Brain microvascular endothelial cell (primary cell): ENCODE measurements around the gene ANO10.

Experiments used
- DNase-seq: peaks from one replicate; pipeline ENCODE4 v3.0.0-alpha.2; 2020
- H3K27ac ChIP-seq: fragments of 250-450 bp; sonication (Bioruptor Pico); 2 replicates; pipeline ENCODE4 v1.5.1; 2020; ENCODE audit warnings: mild to moderate bottlenecking, moderate library complexity
- H3K27me3 ChIP-seq: fragments of 250-450 bp; sonication (Bioruptor Pico); replicated peaks from 2 replicates; pipeline ENCODE4 v1.5.1; 2020; ENCODE audit warnings: mild to moderate bottlenecking
- H3K36me3 ChIP-seq: fragments of 250-450 bp; sonication (Bioruptor Pico); replicated peaks from 2 replicates; pipeline ENCODE4 v1.5.1; 2020; ENCODE audit warnings: mild to moderate bottlenecking
- H3K4me3 ChIP-seq: 2 replicates; pipeline ENCODE4 v1.5.1; 2011; ENCODE audit warnings: low read depth, mild to moderate bottlenecking, control low read depth, low read length, moderate library complexity
- CTCF ChIP-seq: IDR thresholded peaks from 2 replicates; pipeline ENCODE4 v1.5.1; 2011; ENCODE audit warnings: low read depth, mild to moderate bottlenecking, moderate library complexity, low read length, control low read depth, inconsistent platforms; ENCODE audit errors: missing control alignments
- in situ Hi-C: cut with HindIII; loops from 2 replicates; pipeline ENCODE4 v1.10.0; 2017; ENCODE audit warnings: low sequenced_read_pairs, low pct_ligation_motif_present

The ANO10 gene

GRCh38 chr3:43587303-43587702 lies 34.5 kb downstream of the ANO10 start:
- no peak for DNase-seq
- H3K4me3 ChIP-seq, result no peak overlapping the region
- in situ Hi-C loops, result no loop called here
- no peaks in the 10 kb centered on the region for H3K36me3 ChIP-seq
- H3K27ac ChIP-seq, result no peak overlapping the region
- TF ChIP-seq CTCF, result no peak
- no peaks in the 10 kb centered on the region for H3K27me3 ChIP-seq

- Histone ChIP-seq H3K27ac (peak overlapping the region; percentile 33), H3K4me3 (no peak overlapping the region), H3K27me3 (no peaks in the 10 kb centered on the region), H3K36me3 (no peaks in the 10 kb centered on the region)
- peak; percentile 22 for DNase-seq
- no peak for TF ChIP-seq CTCF
- in situ Hi-C loops, result no loop called here
Observed at GRCh38 chr3:43584043-43584826, 37.6 kb downstream of the ANO10 start.

- in situ Hi-C loops, result no loop called here
- Histone ChIP-seq H3K4me3 (no peak overlapping the region), H3K27me3 (no peaks in the 10 kb centered on the region), H3K36me3 (no peaks in the 10 kb centered on the region), H3K27ac (no peak overlapping the region)
- TF ChIP-seq CTCF, result peak; percentile 22
- no peak for DNase-seq
Observed at GRCh38 chr3:43583481-43583880, 38.3 kb downstream of the ANO10 start.

- Histone ChIP-seq H3K36me3 (no peaks in the 10 kb centered on the region), H3K27ac (no peak overlapping the region), H3K27me3 (no peaks in the 10 kb centered on the region), H3K4me3 (no peak overlapping the region)
- in situ Hi-C loops, result no loop called here
- TF ChIP-seq CTCF, result no peak
- no peak for DNase-seq
Observed at GRCh38 chr3:43582866-43583265, 38.9 kb downstream of the ANO10 start.

- Histone ChIP-seq H3K27me3 (no peaks in the 10 kb centered on the region), H3K27ac (no peak overlapping the region), H3K4me3 (no peak overlapping the region), H3K36me3 (peaks cover 2% of the 10 kb centered on the region)
- no peak for DNase-seq
- in situ Hi-C loops, result no loop called here
- no peak for TF ChIP-seq CTCF
Observed at GRCh38 chr3:43581343-43581742, 40.5 kb downstream of the ANO10 start.

GRCh38 chr3:43580181-43580580 lies 41.6 kb downstream of the ANO10 start:
- in situ Hi-C loops, result no loop called here
- Histone ChIP-seq H3K4me3 (no peak overlapping the region), H3K27me3 (no peaks in the 10 kb centered on the region), H3K27ac (no peak overlapping the region), H3K36me3 (peaks cover 4% of the 10 kb centered on the region)
- no peak for TF ChIP-seq CTCF
- no peak for DNase-seq
